ENCODE measurements around the gene RXFP4. TPM values are rescaled to one million over a fixed set of nuclear protein-coding genes. Genes with fewer than 3 reads are reported as not detected.

RXFP4 gene
- total RNA-seq, 2 experiments from 2014 or later, result 0.16 TPM; not detected in 1

DNA sequence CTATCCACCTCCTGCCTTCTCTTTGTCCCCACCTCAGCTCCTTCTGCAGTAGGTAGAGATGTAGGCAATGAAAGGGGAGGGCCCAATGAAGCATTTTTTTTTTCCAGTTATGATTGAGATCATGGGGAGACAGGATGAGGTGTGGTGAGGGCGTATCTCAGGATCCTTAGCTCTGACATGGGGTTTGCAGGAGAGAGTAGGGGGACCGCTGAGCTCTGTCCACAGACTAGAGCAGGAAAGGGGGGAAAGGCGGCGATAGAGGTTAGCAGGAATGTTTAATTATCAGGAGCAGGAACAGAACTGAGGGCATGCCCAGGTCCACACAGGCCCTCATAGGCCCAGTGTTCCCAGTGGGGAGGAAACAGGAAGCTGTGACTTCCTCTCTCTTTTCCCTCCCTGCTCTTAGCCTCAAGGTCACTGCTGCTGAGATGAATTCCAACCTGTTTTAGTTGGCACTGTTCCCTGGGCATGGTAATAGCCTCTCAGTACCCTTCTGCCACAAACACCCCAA is 901 bp upstream of the RXFP4 start:
- peak overlapping the region; percentile 20 for H3K4me3 Mint-ChIP-seq
- H3K27ac Mint-ChIP-seq, result peak overlapping the region; percentile 85
- H3K36me3 Mint-ChIP-seq, result peaks cover 8% of the 10 kb centered on the region
- DNase-seq, result no peak
- peaks cover 59% of the 10 kb centered on the region for H3K4me1 Mint-ChIP-seq
- H3K27me3 Mint-ChIP-seq, result no peaks in the 10 kb centered on the region
- H3K9me3 Mint-ChIP-seq, result no peaks in the 10 kb centered on the region

GRCh38 chr1:155941845-155942531 is 550 bp downstream of the RXFP4 start:
- H3K27me3 Mint-ChIP-seq, result no peaks in the 10 kb centered on the region
- peak overlapping the region; percentile 85 for H3K27ac Mint-ChIP-seq
- no peaks in the 10 kb centered on the region for H3K9me3 Mint-ChIP-seq
- peak overlapping the region; percentile 40 for H3K4me3 Mint-ChIP-seq
- peaks cover 71% of the 10 kb centered on the region for H3K4me1 Mint-ChIP-seq
- H3K36me3 Mint-ChIP-seq, result peaks cover 20% of the 10 kb centered on the region
- no peak for DNase-seq

DNA sequence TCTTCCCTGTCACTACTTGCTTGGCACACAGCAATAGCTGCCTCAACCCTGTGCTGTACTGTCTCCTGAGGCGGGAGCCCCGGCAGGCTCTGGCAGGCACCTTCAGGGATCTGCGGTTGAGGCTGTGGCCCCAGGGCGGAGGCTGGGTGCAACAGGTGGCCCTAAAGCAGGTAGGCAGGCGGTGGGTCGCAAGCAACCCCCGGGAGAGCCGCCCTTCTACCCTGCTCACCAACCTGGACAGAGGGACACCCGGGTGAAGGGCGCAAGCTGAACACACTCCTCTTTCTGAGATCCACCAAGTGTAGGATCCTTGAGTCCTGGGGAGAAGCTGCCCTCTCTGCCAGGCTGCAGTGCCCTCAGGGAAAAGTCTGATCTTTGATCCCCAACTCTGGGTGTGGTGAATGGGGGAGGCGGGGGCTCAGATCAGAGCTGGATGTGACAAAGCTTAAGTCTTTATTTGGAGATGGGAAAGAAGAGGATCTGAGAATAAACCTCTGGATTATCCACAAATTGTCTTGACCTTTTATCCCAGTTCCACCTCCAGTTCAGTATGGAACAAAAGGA is 1.2 kb downstream of the RXFP4 start:
- H3K27me3 Mint-ChIP-seq, result no peaks in the 10 kb centered on the region
- peaks cover 75% of the 10 kb centered on the region for H3K4me1 Mint-ChIP-seq
- no peaks in the 10 kb centered on the region for H3K9me3 Mint-ChIP-seq
- H3K4me3 Mint-ChIP-seq, result no peak overlapping the region
- H3K36me3 Mint-ChIP-seq, result peaks cover 24% of the 10 kb centered on the region
- DNase-seq, result no peak
- H3K27ac Mint-ChIP-seq, result peak overlapping the region; percentile 85

DNA sequence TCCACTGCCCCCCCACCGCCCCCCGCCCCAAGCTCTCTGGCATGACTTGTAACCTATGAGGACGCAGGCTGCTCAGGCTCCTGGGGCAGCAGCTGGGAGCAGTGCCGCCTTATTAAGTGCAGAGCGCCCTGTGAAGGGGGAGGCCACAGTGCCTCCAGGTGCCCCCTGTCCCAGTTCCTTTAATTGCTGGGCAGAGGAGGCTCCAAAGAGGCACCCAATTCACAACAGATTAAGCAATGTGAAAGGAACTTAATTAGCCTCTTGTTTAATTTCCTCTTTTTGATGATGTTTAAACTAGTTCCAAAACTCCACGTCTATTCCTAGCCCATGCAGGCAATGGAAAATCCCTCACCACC is 3.0 kb downstream of the RXFP4 start:
- Mint-ChIP-seq H3K4me3 (no peak overlapping the region), H3K4me1 (peaks cover 69% of the 10 kb centered on the region), H3K9me3 (no peaks in the 10 kb centered on the region), H3K27ac (peak overlapping the region; percentile 85), H3K36me3 (peaks cover 31% of the 10 kb centered on the region), H3K27me3 (no peaks in the 10 kb centered on the region)
- no peak for DNase-seq

GRCh38 chr1:155946633-155947219 is 5.3 kb downstream of the RXFP4 start:
- H3K4me3 Mint-ChIP-seq, result peak overlapping the region; percentile 69
- peaks cover 43% of the 10 kb centered on the region for H3K36me3 Mint-ChIP-seq
- DNase-seq, result no peak
- H3K27ac Mint-ChIP-seq, result peak overlapping the region; percentile 85
- no peaks in the 10 kb centered on the region for H3K9me3 Mint-ChIP-seq
- H3K27me3 Mint-ChIP-seq, result no peaks in the 10 kb centered on the region
- H3K4me1 Mint-ChIP-seq, result peaks cover 49% of the 10 kb centered on the region

- no peak for DNase-seq
- Mint-ChIP-seq H3K9me3 (no peaks in the 10 kb centered on the region), H3K36me3 (peaks cover 43% of the 10 kb centered on the region), H3K4me1 (peaks cover 46% of the 10 kb centered on the region), H3K4me3 (peak overlapping the region; percentile 69), H3K27me3 (no peaks in the 10 kb centered on the region), H3K27ac (peak overlapping the region; percentile 85)
Measured at GRCh38 chr1:155947292-155947691, 5.9 kb downstream of the RXFP4 start.

- peak overlapping the region; percentile 85 for H3K27ac Mint-ChIP-seq
- no peaks in the 10 kb centered on the region for H3K27me3 Mint-ChIP-seq
- peaks cover 46% of the 10 kb centered on the region for H3K36me3 Mint-ChIP-seq
- no peak overlapping the region for H3K4me3 Mint-ChIP-seq
- no peak for DNase-seq
- no peaks in the 10 kb centered on the region for H3K9me3 Mint-ChIP-seq
- peaks cover 45% of the 10 kb centered on the region for H3K4me1 Mint-ChIP-seq
Measured at GRCh38 chr1:155947741-155948140, 6.3 kb downstream of the RXFP4 start.

GRCh38 chr1:155950829-155951228 is 9.4 kb downstream of the RXFP4 start:
- no peak for DNase-seq
- Mint-ChIP-seq H3K27me3 (no peaks in the 10 kb centered on the region), H3K36me3 (peaks cover 57% of the 10 kb centered on the region), H3K27ac (no peak overlapping the region), H3K9me3 (no peaks in the 10 kb centered on the region), H3K4me1 (peaks cover 24% of the 10 kb centered on the region), H3K4me3 (no peak overlapping the region)

- Mint-ChIP-seq H3K4me1 (peaks cover 13% of the 10 kb centered on the region), H3K27ac (peak overlapping the region; percentile 54), H3K4me3 (no peak overlapping the region), H3K9me3 (no peaks in the 10 kb centered on the region), H3K27me3 (no peaks in the 10 kb centered on the region), H3K36me3 (peaks cover 46% of the 10 kb centered on the region)
- no peak for DNase-seq
Measured at GRCh38 chr1:155951753-155952504, 10.5 kb downstream of the RXFP4 start.

DNA sequence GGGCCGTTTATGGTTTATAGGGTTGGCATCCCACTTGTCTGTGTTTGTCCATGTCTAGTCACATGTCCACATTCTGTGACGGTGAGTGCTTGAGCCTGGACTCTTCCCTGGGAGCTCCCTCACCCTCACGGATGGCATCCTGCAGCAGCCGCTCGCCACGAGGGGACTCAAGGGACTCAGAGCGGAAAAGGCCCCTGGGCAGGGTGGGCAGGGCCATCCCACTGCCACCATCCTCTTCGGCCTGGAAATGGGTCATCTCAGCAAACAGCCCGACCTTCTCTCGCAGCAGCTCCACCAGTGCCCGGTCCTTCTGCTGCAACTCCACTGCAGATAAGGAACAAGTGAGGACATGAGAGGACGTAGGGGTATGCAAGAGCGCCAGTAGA is 11.1 kb downstream of the RXFP4 start:
- no peak overlapping the region for H3K4me3 Mint-ChIP-seq
- H3K9me3 Mint-ChIP-seq, result no peaks in the 10 kb centered on the region
- DNase-seq, result no peak
- peaks cover 43% of the 10 kb centered on the region for H3K36me3 Mint-ChIP-seq
- peak overlapping the region; percentile 54 for H3K27ac Mint-ChIP-seq
- H3K4me1 Mint-ChIP-seq, result peaks cover 11% of the 10 kb centered on the region
- H3K27me3 Mint-ChIP-seq, result no peaks in the 10 kb centered on the region

DNA sequence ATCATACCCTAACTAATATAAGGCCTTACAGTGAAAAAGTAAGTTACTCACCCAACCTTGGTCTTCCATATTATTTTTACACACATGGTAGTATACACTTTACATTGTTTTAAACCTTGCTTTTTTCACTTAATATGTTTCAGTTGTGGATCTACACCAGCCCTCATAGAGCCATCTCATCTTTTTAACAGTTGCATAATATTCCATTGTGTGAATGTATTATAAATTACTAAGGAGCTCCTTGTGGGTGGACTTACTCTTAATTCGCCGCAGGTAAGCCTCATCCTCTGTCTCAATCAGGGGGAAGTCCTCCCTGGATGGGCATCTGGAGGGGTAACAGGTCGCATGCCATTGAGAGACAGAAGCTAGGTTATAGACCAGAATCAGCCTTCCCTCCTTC is 13.2 kb downstream of the RXFP4 start:
- DNase-seq, result no peak
- Mint-ChIP-seq H3K27me3 (no peaks in the 10 kb centered on the region), H3K36me3 (peaks cover 37% of the 10 kb centered on the region), H3K4me3 (no peak overlapping the region), H3K4me1 (peaks cover 10% of the 10 kb centered on the region), H3K9me3 (no peaks in the 10 kb centered on the region), H3K27ac (no peak overlapping the region)

GRCh38 chr1:155957411-155957915 is 16.0 kb downstream of the RXFP4 start:
- Mint-ChIP-seq H3K4me3 (no peak overlapping the region), H3K27ac (peak overlapping the region; percentile 10), H3K4me1 (peaks cover 12% of the 10 kb centered on the region), H3K27me3 (no peaks in the 10 kb centered on the region), H3K36me3 (peaks cover 41% of the 10 kb centered on the region), H3K9me3 (no peaks in the 10 kb centered on the region)
- DNase-seq, result no peak

GRCh38 chr1:155960081-155960745 is 18.8 kb downstream of the RXFP4 start:
- Mint-ChIP-seq H3K27me3 (no peaks in the 10 kb centered on the region), H3K4me1 (peaks cover 15% of the 10 kb centered on the region), H3K27ac (peak overlapping the region; percentile 47), H3K9me3 (no peaks in the 10 kb centered on the region), H3K36me3 (peaks cover 35% of the 10 kb centered on the region), H3K4me3 (no peak overlapping the region)
- no peak for DNase-seq

- no peak for DNase-seq
- Mint-ChIP-seq H3K4me3 (no peak overlapping the region), H3K9me3 (no peaks in the 10 kb centered on the region), H3K36me3 (peaks cover 42% of the 10 kb centered on the region), H3K27me3 (no peaks in the 10 kb centered on the region), H3K4me1 (peaks cover 22% of the 10 kb centered on the region), H3K27ac (peak overlapping the region; percentile 34)
Measured at GRCh38 chr1:155961937-155962336, 20.5 kb downstream of the RXFP4 start.

Measured in activated naive CD8-positive, alpha-beta T cell treated with anti-CD3 and anti-CD28 coated beads for 36 hours (primary cell).